Karpas-422 (cell line): ENCODE data around the gene C11orf86. TPM values are rescaled to one million over a fixed set of nuclear protein-coding genes. Genes with fewer than 3 reads are reported as not detected.

Experiments
- DNase-seq: peaks from one replicate; pipeline ENCODE4 v3.0.0-alpha.2; 2015
- H2AFZ ChIP-seq: fragments of 200-600 bp; sonication (generic); 2 replicates; pipeline ENCODE4 v1.6.1; 2014; ENCODE audit warnings: antibody characterized with exemption, low read length, mixed read lengths
- H3K27ac ChIP-seq: fragments of 200-600 bp; sonication (generic); 2 replicates; pipeline ENCODE4 v1.5.1; 2014; ENCODE audit warnings: mild to moderate bottlenecking, low read length, moderate library complexity
- H3K27me3 ChIP-seq: fragments of 200-600 bp; sonication (generic); 2 replicates; pipeline ENCODE4 v1.6.1; 2014; ENCODE audit warnings: low read length, mixed read lengths
- H3K36me3 ChIP-seq: fragments of 200-600 bp; sonication (generic); 2 replicates; pipeline ENCODE4 v1.6.1; 2014; ENCODE audit warnings: low read length, mixed read lengths; ENCODE audit not compliant: insufficient read depth
- H3K4me1 ChIP-seq: fragments of 200-600 bp; sonication (generic); 2 replicates; pipeline ENCODE4 v1.6.1; 2014; ENCODE audit warnings: mild to moderate bottlenecking, low read length, mixed read lengths
- H3K4me2 ChIP-seq: fragments of 200-600 bp; sonication (generic); 2 replicates; pipeline ENCODE4 v1.6.1; 2014; ENCODE audit warnings: low read length, low read depth, mild to moderate bottlenecking; ENCODE audit not compliant: poor library complexity, severe bottlenecking
- H3K4me3 ChIP-seq: fragments of 200-600 bp; sonication (generic); 2 replicates; pipeline ENCODE4 v1.5.1; 2014; ENCODE audit warnings: mild to moderate bottlenecking, antibody characterized with exemption, low read length, mixed read lengths
- H3K79me2 ChIP-seq: fragments of 200-600 bp; sonication (generic); 2 replicates; pipeline ENCODE4 v1.6.1; 2014; ENCODE audit warnings: mild to moderate bottlenecking, low read length, mixed read lengths
- H3K9ac ChIP-seq: fragments of 200-600 bp; sonication (generic); 2 replicates; pipeline ENCODE4 v1.6.0; 2014; ENCODE audit warnings: low read length
- H3K9me2 ChIP-seq: fragments of 200-600 bp; sonication (generic), shearing (Covaris generic); replicated peaks from 2 replicates; pipeline ENCODE4 v1.6.0; 2014; ENCODE audit warnings: mild to moderate bottlenecking, low read length, moderate library complexity; ENCODE audit not compliant: insufficient read depth
- H3K9me3 ChIP-seq: fragments of 300-700, 200-600 bp; sonication (generic); 2 replicates; pipeline ENCODE4 v1.6.1; 2014; ENCODE audit warnings: low read length, mixed read lengths
- H4K20me1 ChIP-seq: fragments of 200-600 bp; sonication (generic); 2 replicates; pipeline ENCODE4 v1.6.1; 2014; ENCODE audit warnings: mild to moderate bottlenecking, antibody characterized with exemption, low read length, low read depth; ENCODE audit not compliant: insufficient read depth
- total RNA-seq: library from RNA; depleted of rRNA; stranded (reverse); fragments of >200 nt; shearing (Covaris generic); gene quantifications from 2 replicates; pipeline ENCODE4 v1.2.3, GENCODE V29; 2014; ENCODE audit warnings: low replicate concordance

Gene C11orf86
- total RNA-seq, 1 experiment from 2014 or later: not detected

DNA sequence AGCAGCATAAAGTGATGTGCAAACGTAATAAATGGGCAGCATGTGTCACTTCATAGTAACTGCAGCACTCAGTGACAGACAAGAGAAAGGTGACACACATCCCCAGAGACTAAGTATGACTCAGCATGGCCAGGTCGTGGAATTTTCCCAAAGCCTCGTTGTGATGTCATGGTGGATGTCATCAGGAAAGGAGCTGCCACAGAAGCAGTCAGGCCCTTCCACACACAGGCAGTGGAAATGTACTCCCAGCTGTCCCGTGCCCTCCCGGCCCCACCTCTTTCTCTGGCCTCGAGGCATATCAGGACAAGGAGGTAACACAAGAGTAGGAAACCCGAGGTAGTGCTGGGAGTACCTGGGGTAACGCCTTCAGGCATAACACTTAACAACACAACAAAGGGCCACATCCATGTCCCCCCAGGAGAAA lies 25.0 kb upstream of the C11orf86 start:
- Histone ChIP-seq H3K4me2 (no peak overlapping the region), H3K27ac (no peak overlapping the region), H3K79me2 (no peaks in the 10 kb centered on the region), H3K9me2 (no peaks in the 10 kb centered on the region), H3K27me3 (no peaks in the 10 kb centered on the region), H3K36me3 (no peaks in the 10 kb centered on the region), H3K4me3 (no peak overlapping the region), H4K20me1 (no peaks in the 10 kb centered on the region), H3K9ac (no peak overlapping the region), H2AFZ (no peak overlapping the region), H3K4me1 (peaks cover 3% of the 10 kb centered on the region), H3K9me3 (no peaks in the 10 kb centered on the region)
- DNase-seq: no peak

GRCh38 chr11:66951135-66951534 lies 24.0 kb upstream of the C11orf86 start:
- no peak overlapping the region for H2AFZ ChIP-seq
- H3K9me3 ChIP-seq: no peaks in the 10 kb centered on the region
- no peak overlapping the region for H3K27ac ChIP-seq
- H3K4me3 ChIP-seq: no peak overlapping the region
- no peaks in the 10 kb centered on the region for H4K20me1 ChIP-seq
- H3K79me2 ChIP-seq: no peaks in the 10 kb centered on the region
- H3K9ac ChIP-seq: no peak overlapping the region
- no peaks in the 10 kb centered on the region for H3K4me1 ChIP-seq
- H3K36me3 ChIP-seq: no peaks in the 10 kb centered on the region
- H3K9me2 ChIP-seq: no peaks in the 10 kb centered on the region
- no peaks in the 10 kb centered on the region for H3K27me3 ChIP-seq
- H3K4me2 ChIP-seq: no peak overlapping the region
- no peak for DNase-seq

DNA sequence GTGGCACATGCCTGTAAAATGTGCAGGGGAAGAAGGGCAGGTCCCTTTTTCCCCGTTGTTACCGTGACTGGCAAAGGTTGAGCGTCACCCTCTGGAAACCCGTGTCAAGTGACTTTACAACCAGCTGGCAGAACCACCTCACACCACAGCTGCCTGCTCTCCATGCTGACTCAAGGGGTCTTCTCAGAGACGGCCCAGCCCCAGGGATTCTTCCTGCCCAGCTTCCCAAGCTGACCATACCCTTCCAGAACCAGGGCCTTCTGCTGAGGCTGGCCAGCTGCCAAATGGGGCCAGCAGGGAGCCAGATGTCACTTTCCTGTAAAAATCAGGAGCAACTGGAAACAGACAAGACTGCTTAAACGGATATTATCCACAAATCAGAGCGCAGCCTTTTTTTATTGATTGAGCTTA lies 23.2 kb upstream of the C11orf86 start:
- Histone ChIP-seq H2AFZ (no peak overlapping the region), H3K9me3 (no peaks in the 10 kb centered on the region), H3K36me3 (no peaks in the 10 kb centered on the region), H3K4me3 (no peak overlapping the region), H3K4me1 (no peaks in the 10 kb centered on the region), H3K27ac (no peak overlapping the region), H3K4me2 (no peak overlapping the region), H3K9ac (no peak overlapping the region), H3K79me2 (no peaks in the 10 kb centered on the region), H3K9me2 (no peaks in the 10 kb centered on the region), H3K27me3 (no peaks in the 10 kb centered on the region), H4K20me1 (no peaks in the 10 kb centered on the region)
- no peak for DNase-seq

GRCh38 chr11:66953081-66953833 lies 21.8 kb upstream of the C11orf86 start:
- no peak overlapping the region for H3K27ac ChIP-seq
- H4K20me1 ChIP-seq: no peaks in the 10 kb centered on the region
- DNase-seq: no peak
- H3K4me1 ChIP-seq: no peaks in the 10 kb centered on the region
- no peaks in the 10 kb centered on the region for H3K36me3 ChIP-seq
- no peak overlapping the region for H3K4me2 ChIP-seq
- H3K27me3 ChIP-seq: no peaks in the 10 kb centered on the region
- H2AFZ ChIP-seq: no peak overlapping the region
- H3K9ac ChIP-seq: no peak overlapping the region
- H3K79me2 ChIP-seq: no peaks in the 10 kb centered on the region
- H3K9me2 ChIP-seq: no peaks in the 10 kb centered on the region
- H3K9me3 ChIP-seq: no peaks in the 10 kb centered on the region
- H3K4me3 ChIP-seq: no peak overlapping the region

- Histone ChIP-seq H3K4me2 (no peak overlapping the region), H3K27ac (no peak overlapping the region), H3K36me3 (no peaks in the 10 kb centered on the region), H3K4me1 (no peaks in the 10 kb centered on the region), H2AFZ (no peak overlapping the region), H3K9ac (no peak overlapping the region), H3K79me2 (no peaks in the 10 kb centered on the region), H4K20me1 (no peaks in the 10 kb centered on the region), H3K27me3 (no peaks in the 10 kb centered on the region), H3K4me3 (no peak overlapping the region), H3K9me2 (no peaks in the 10 kb centered on the region), H3K9me3 (no peaks in the 10 kb centered on the region)
- DNase-seq: no peak
These were observed 18.3 kb upstream of the C11orf86 start for GRCh38 chr11:66956689-66957290.

DNA sequence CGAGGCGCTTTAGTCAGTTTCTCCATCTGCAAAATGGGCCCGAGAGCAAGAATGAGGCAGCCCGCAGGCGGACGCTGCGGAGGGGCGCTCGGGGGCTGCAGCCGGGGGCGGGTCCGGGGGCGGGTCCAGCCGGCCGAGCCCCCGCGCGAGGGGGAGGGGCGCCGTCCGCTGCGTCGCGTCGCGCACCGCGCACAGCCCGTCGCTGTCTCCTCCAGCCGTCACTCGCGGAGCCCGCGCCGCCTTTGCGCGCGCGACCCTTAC lies 17.2 kb upstream of the C11orf86 start:
- H3K9me2 ChIP-seq: no peaks in the 10 kb centered on the region
- H3K4me3 ChIP-seq: no peak overlapping the region
- H3K27me3 ChIP-seq: no peaks in the 10 kb centered on the region
- no peaks in the 10 kb centered on the region for H3K9me3 ChIP-seq
- no peak overlapping the region for H3K27ac ChIP-seq
- H3K36me3 ChIP-seq: no peaks in the 10 kb centered on the region
- DNase-seq: no peak
- no peak overlapping the region for H3K9ac ChIP-seq
- H3K4me1 ChIP-seq: no peaks in the 10 kb centered on the region
- no peak overlapping the region for H3K4me2 ChIP-seq
- no peaks in the 10 kb centered on the region for H3K79me2 ChIP-seq
- no peaks in the 10 kb centered on the region for H4K20me1 ChIP-seq
- no peak overlapping the region for H2AFZ ChIP-seq

GRCh38 chr11:66958232-66958955 lies 16.7 kb upstream of the C11orf86 start, which contains the start of gene PC:
Gene PC (minus strand): TSS chr11:66958383. CDS start chr11:66872159, 86,224 bp downstream.
- H4K20me1 ChIP-seq: no peaks in the 10 kb centered on the region
- H3K9me3 ChIP-seq: no peaks in the 10 kb centered on the region
- H3K4me1 ChIP-seq: no peaks in the 10 kb centered on the region
- H3K4me2 ChIP-seq: no peak within 1 kb of the TSS
- H3K79me2 ChIP-seq: no peaks in the 10 kb centered on the region
- H3K4me3 ChIP-seq: no peak within 1 kb of the TSS
- H3K27ac ChIP-seq: no peak within 1 kb of the TSS
- H3K36me3 ChIP-seq: no peaks in the 10 kb centered on the region
- DNase-seq: no peak
- H3K9me2 ChIP-seq: no peaks in the 10 kb centered on the region
- H3K27me3 ChIP-seq: no peaks in the 10 kb centered on the region
- no peak within 1 kb of the TSS for H3K9ac ChIP-seq
- no peak within 1 kb of the TSS for H2AFZ ChIP-seq

DNA sequence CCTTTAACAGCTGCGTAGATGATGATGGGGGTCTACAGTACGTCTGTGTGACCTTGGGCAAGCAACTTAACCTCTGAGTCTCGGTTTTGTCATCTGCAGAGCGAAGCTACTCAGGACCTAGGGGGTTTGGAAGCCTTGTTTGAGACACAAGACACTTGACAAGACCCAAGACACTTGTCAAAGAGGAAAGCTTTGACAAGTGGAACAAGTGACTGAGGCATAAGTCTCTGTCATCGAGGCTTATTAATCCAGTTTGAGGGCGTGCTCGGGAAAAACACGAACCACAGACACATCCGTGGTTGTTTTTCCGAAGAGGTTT lies 16.2 kb upstream of the C11orf86 start:
- H3K27ac ChIP-seq: no peak overlapping the region
- no peak for DNase-seq
- no peaks in the 10 kb centered on the region for H3K27me3 ChIP-seq
- no peak overlapping the region for H2AFZ ChIP-seq
- H3K4me2 ChIP-seq: no peak overlapping the region
- no peak overlapping the region for H3K9ac ChIP-seq
- no peak overlapping the region for H3K4me3 ChIP-seq
- no peaks in the 10 kb centered on the region for H3K36me3 ChIP-seq
- H3K4me1 ChIP-seq: no peaks in the 10 kb centered on the region
- H4K20me1 ChIP-seq: no peaks in the 10 kb centered on the region
- no peaks in the 10 kb centered on the region for H3K9me3 ChIP-seq
- no peaks in the 10 kb centered on the region for H3K79me2 ChIP-seq
- H3K9me2 ChIP-seq: no peaks in the 10 kb centered on the region
